ENCODE data around the gene MCCC1.

MCCC1 gene

GRCh38 chr3:183006396-183007002 is 92.8 kb downstream of the MCCC1 start:
- TF ChIP-seq EP300 (IDR thresholded peaks at IDR 0.05; ENCODE audit: borderline replicate concordance), result no peak

- TF ChIP-seq ZBTB7A (IDR thresholded peaks at IDR 0.05; ENCODE audit: low read depth) (no peak), FOXM1 (IDR thresholded peaks at IDR 0.05; ENCODE audit: borderline replicate concordance, low read depth) (no peak), CEBPB (IDR thresholded peaks at IDR 0.05) (no peak), RAD21 (IDR thresholded peaks at IDR 0.05; ENCODE audit: low read depth) (no peak), USF1 (IDR thresholded peaks at IDR 0.05) (no peak), TAF1 (IDR thresholded peaks at IDR 0.05; ENCODE audit: low read depth) (no peak), EP300 (IDR thresholded peaks at IDR 0.05; ENCODE audit: borderline replicate concordance) (no peak), REST (IDR thresholded peaks at IDR 0.05; ENCODE audit: low read depth) (no peak), YY1 (IDR thresholded peaks at IDR 0.05; ENCODE audit: low read depth) (no peak), TCF12 (IDR thresholded peaks at IDR 0.05; ENCODE audit: low read depth) (no peak), EGR1 (IDR thresholded peaks at IDR 0.05) (no peak), MAX (IDR thresholded peaks at IDR 0.05) (no peak), CREB1 (IDR thresholded peaks at IDR 0.05; ENCODE audit: low read depth) (no peak), TEAD4 (IDR thresholded peaks at IDR 0.05) (no peak), NFIC (IDR thresholded peaks at IDR 0.05) (no peak)
Measured at GRCh38 chr3:182999767-183000166, 99.5 kb downstream of the MCCC1 start.

GRCh38 chr3:182989566-182989965 is 109.7 kb downstream of the MCCC1 start:
- TF ChIP-seq USF1 (IDR thresholded peaks at IDR 0.05), result no peak
- no peak for TF ChIP-seq TEAD4 (IDR thresholded peaks at IDR 0.05)
- no peak for TF ChIP-seq RAD21 (IDR thresholded peaks at IDR 0.05; ENCODE audit: low read depth)
- TF ChIP-seq ZBTB7A (IDR thresholded peaks at IDR 0.05; ENCODE audit: low read depth), result no peak
- no peak for TF ChIP-seq REST (IDR thresholded peaks at IDR 0.05; ENCODE audit: low read depth)
- no peak for TF ChIP-seq CREB1 (IDR thresholded peaks at IDR 0.05; ENCODE audit: low read depth)
- TF ChIP-seq MAX (IDR thresholded peaks at IDR 0.05), result no peak
- TF ChIP-seq EP300 (IDR thresholded peaks at IDR 0.05; ENCODE audit: borderline replicate concordance), result no peak
- no peak for TF ChIP-seq FOXM1 (IDR thresholded peaks at IDR 0.05; ENCODE audit: borderline replicate concordance, low read depth)
- TF ChIP-seq YY1 (IDR thresholded peaks at IDR 0.05; ENCODE audit: low read depth), result no peak

- no peak for TF ChIP-seq YY1 (IDR thresholded peaks at IDR 0.05; ENCODE audit: low read depth)
- TF ChIP-seq RAD21 (IDR thresholded peaks at IDR 0.05; ENCODE audit: low read depth), result no peak
- no peak for TF ChIP-seq EGR1 (IDR thresholded peaks at IDR 0.05)
- TF ChIP-seq NFIC (IDR thresholded peaks at IDR 0.05), result no peak
- TF ChIP-seq MAX (IDR thresholded peaks at IDR 0.05), result no peak
- no peak for TF ChIP-seq FOXM1 (IDR thresholded peaks at IDR 0.05; ENCODE audit: borderline replicate concordance, low read depth)
- TF ChIP-seq USF1 (IDR thresholded peaks at IDR 0.05), result no peak
- TF ChIP-seq TAF1 (IDR thresholded peaks at IDR 0.05; ENCODE audit: low read depth), result no peak
- TF ChIP-seq REST (IDR thresholded peaks at IDR 0.05; ENCODE audit: low read depth), result no peak
- no peak for TF ChIP-seq CREB1 (IDR thresholded peaks at IDR 0.05; ENCODE audit: low read depth)
- TF ChIP-seq CEBPB (IDR thresholded peaks at IDR 0.05), result no peak
- TF ChIP-seq EP300 (IDR thresholded peaks at IDR 0.05; ENCODE audit: borderline replicate concordance), result no peak
- TF ChIP-seq ZBTB7A (IDR thresholded peaks at IDR 0.05; ENCODE audit: low read depth), result no peak
- TF ChIP-seq TCF12 (IDR thresholded peaks at IDR 0.05; ENCODE audit: low read depth), result no peak
Measured at GRCh38 chr3:182986021-182986420, 113.3 kb downstream of the MCCC1 start.
